Right atrium auricular region (tissue), 2 donors: Measurements from ENCODE around the gene TMEM74B. TPM values are rescaled to one million over a fixed set of nuclear protein-coding genes. Genes with fewer than 3 reads are reported as not detected.

Source experiments
- DNase-seq: peaks from one replicate; pipeline ENCODE4 v3.0.0-alpha.2; 2019; ENCODE audit warnings: low spot score
- H3K27ac ChIP-seq, 2 donors: fragments of 200-600 bp; sonication (generic); 1 replicate in 1 of 2; 2 replicates in 1 of 2; pipeline ENCODE4 v1.5.1; 2016 to 2019
- H3K27me3 ChIP-seq, 2 donors: fragments of 200-600 bp; sonication (generic); one replicate each; pipeline versions ENCODE4 v1.5.1 to v1.6.0; 2017 to 2019
- H3K36me3 ChIP-seq: fragments of 200-600 bp; sonication (generic); one replicate; pipeline ENCODE4 v1.5.1; 2016
- H3K4me1 ChIP-seq, 2 donors: fragments of 200-600 bp; sonication (generic); one replicate each; pipeline versions ENCODE4 v1.5.1 to v1.6.0; 2017 to 2019
- H3K4me3 ChIP-seq, 2 donors: fragments of 200-600 bp; sonication (generic); 1 replicate in 1 of 2; 2 replicates in 1 of 2; pipeline ENCODE4 v1.5.1; 2017 to 2019; ENCODE audit warnings: mild to moderate bottlenecking in 1 of 2, moderate library complexity in 1 of 2
- H3K9me3 ChIP-seq, 2 donors: fragments of 200-600 bp; sonication (generic); one replicate each; pipeline ENCODE4 v1.5.1; 2019
- CTCF ChIP-seq, 2 donors: fragments of 200-600 bp; sonication (generic); IDR thresholded peaks; one replicate each; pipeline ENCODE4 v1.5.1; 2019; ENCODE audit warnings: antibody characterized with exemption in 2 of 2
- total RNA-seq, 2 donors: library from RNA; depleted of rRNA; stranded (reverse); fragments of >200 nt; gene quantifications; one replicate each; pipeline ENCODE4 v1.1.0, GENCODE V29; 2016

The TMEM74B gene
- total RNA-seq, 2 donors from 2014 or later, result 0.83 to 4.6 TPM

GRCh38 chr20:1178623-1179022 lies 6.2 kb downstream of the TMEM74B start:
- Histone ChIP-seq H3K27me3 (no peaks in the 10 kb centered on the region), H3K36me3 (no peaks in the 10 kb centered on the region), H3K4me1 (peaks cover 0 to 2% of the 10 kb centered on the region in 2 donors), H3K4me3 (no peak overlapping the region), H3K27ac (no peak overlapping the region), H3K9me3 (no peaks in the 10 kb centered on the region)
- no peak for DNase-seq
- no peak for TF ChIP-seq CTCF (IDR thresholded peaks at IDR 0.05)

DNA sequence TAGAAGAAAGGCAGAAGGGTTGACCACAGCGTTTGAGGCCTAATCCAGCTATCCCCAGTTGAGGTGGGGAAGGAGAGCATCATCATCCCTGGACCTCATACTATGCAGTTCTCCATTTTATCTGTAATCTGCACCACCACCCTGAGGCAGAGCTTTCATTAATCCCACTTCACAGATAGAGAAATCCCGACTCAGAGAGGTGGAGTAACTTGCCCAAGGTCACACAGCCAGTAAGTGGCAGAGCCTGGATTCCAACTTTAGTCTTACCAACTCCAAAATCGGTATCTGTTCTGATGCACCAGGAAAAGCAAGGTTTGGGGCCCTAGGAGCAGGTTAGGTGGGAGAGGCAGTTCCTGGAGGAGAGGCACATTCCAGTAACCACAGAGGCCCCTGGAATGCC lies 6.7 kb downstream of the TMEM74B start:
- DNase-seq, result no peak
- no peaks in the 10 kb centered on the region for H3K4me1 ChIP-seq
- no peak overlapping the region for H3K27ac ChIP-seq
- no peak for TF ChIP-seq CTCF (IDR thresholded peaks at IDR 0.05)
- no peak overlapping the region for H3K4me3 ChIP-seq
- no peaks in the 10 kb centered on the region for H3K9me3 ChIP-seq
- no peaks in the 10 kb centered on the region for H3K27me3 ChIP-seq
- H3K36me3 ChIP-seq, result no peaks in the 10 kb centered on the region

DNA sequence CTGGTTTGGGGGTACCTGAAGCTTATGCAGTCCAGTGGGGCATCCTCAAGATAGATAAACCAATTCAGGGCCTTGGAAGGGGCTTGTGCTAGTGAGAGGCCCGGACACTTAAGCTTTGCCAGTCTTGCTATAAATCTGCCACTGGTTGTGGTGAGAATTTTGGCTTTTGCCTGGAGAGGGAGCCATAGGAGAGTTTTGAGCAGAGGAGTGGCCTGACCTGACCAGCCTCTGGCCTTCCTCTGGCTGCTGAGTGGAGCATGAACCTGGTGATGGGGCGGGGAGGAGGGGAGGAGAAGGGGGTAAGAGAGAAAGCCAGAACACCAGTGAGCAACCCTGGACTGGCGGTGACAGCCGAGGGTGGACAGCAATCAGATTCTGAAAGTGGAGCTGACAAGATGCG lies 7.1 kb downstream of the TMEM74B start:
- TF ChIP-seq CTCF (IDR thresholded peaks at IDR 0.05), result peak in 1 of 2 donors; percentile 13
- no peaks in the 10 kb centered on the region for H3K4me1 ChIP-seq
- no peaks in the 10 kb centered on the region for H3K9me3 ChIP-seq
- no peak overlapping the region for H3K4me3 ChIP-seq
- no peaks in the 10 kb centered on the region for H3K36me3 ChIP-seq
- no peak overlapping the region for H3K27ac ChIP-seq
- no peaks in the 10 kb centered on the region for H3K27me3 ChIP-seq
- DNase-seq, result no peak

DNA sequence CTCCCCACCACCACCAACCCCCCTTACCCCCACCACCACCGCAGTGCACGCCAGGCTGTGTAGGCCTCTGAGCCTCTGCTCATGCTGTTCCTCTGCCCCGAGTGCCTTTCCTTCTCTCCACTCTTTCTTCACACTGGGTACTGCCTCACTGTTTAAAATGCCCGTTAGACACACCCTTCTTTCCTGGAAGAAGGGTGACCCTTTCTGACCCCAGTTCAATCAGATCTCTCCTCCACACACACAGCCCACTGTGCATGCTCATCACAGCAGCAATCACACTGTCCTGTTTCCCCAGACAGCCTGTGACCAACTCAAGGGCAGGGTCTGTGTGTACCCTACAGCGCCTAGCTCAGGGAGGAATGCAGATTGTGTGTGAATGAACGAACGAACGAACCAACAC lies 10.0 kb downstream of the TMEM74B start:
- no peak for TF ChIP-seq CTCF (IDR thresholded peaks at IDR 0.05)
- Histone ChIP-seq H3K27ac (no peak overlapping the region), H3K9me3 (no peaks in the 10 kb centered on the region), H3K27me3 (no peaks in the 10 kb centered on the region), H3K4me3 (no peak overlapping the region), H3K36me3 (peaks cover 15% of the 10 kb centered on the region), H3K4me1 (no peaks in the 10 kb centered on the region)
- no peak for DNase-seq

DNA sequence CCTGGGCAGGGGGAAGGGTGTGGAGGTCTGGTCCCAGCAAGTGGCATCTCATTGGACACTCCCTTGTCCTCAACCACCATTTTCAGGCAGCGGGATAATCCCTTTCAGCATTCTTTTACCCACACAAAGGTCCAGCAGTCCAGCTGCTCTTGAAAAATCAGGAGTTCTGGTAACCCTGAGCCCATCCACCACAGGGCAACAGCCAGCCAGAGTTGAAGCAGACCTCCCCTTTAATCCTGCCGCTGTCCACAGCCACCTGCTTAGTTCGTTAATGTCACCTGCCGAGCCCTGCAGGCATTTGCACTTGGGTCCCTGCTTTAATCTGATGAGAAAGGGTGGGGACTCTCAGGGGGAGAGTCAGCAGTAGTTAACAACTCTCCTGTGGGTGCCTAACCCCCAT lies 11.1 kb downstream of the TMEM74B start:
- no peak for DNase-seq
- H3K36me3 ChIP-seq, result peaks cover 26% of the 10 kb centered on the region
- no peak for TF ChIP-seq CTCF (IDR thresholded peaks at IDR 0.05)
- no peaks in the 10 kb centered on the region for H3K27me3 ChIP-seq
- H3K4me1 ChIP-seq, result no peaks in the 10 kb centered on the region
- no peaks in the 10 kb centered on the region for H3K9me3 ChIP-seq
- H3K27ac ChIP-seq, result no peak overlapping the region
- no peak overlapping the region for H3K4me3 ChIP-seq

- no peak overlapping the region for H3K27ac ChIP-seq
- H3K36me3 ChIP-seq, result peaks cover 45% of the 10 kb centered on the region
- no peaks in the 10 kb centered on the region for H3K27me3 ChIP-seq
- no peak for TF ChIP-seq CTCF (IDR thresholded peaks at IDR 0.05)
- H3K9me3 ChIP-seq, result no peaks in the 10 kb centered on the region
- DNase-seq, result no peak
- H3K4me1 ChIP-seq, result no peaks in the 10 kb centered on the region
- H3K4me3 ChIP-seq, result no peak overlapping the region
These were observed 13.2 kb downstream of the TMEM74B start for GRCh38 chr20:1171461-1172093.
